CD8-positive, alpha-beta memory T cell (primary cell): ENCODE results near the gene FBLIM1. TPM values are rescaled to one million over a fixed set of nuclear protein-coding genes. Genes with fewer than 3 reads are reported as not detected.

Experiments used
- CTCF ChIA-PET: fragments of 350-600 bp; sonication (Branson Sonifier 250); formaldehyde crosslinking; loops from one replicate; lab custom pipeline; 2021; ENCODE audit warnings: antibody characterized with exemption; lab: Charles Lee
- POLR2A ChIA-PET: fragments of 350-600 bp; sonication (Branson Sonifier 250); formaldehyde crosslinking; loops from one replicate; lab custom pipeline; 2021; ENCODE audit warnings: antibody characterized with exemption; lab: Charles Lee
- DNase-seq, 5 donors: peaks; one replicate each; pipeline versions ENCODE4 v3.0.0 to v3.0.0-alpha.2; 2020 to 2022; ENCODE audit warnings: mixed read lengths in 1 of 5
- H3K27ac ChIP-seq: one replicate; pipeline ENCODE4 v1.7.0; 2013; ENCODE audit warnings: low read depth, mild to moderate bottlenecking, low read length, moderate library complexity
- H3K27me3 ChIP-seq: 2 replicates; pipeline ENCODE4 v1.7.0; 2013; ENCODE audit warnings: low read length, mild to moderate bottlenecking; ENCODE audit not compliant: insufficient read depth, poor library complexity, severe bottlenecking
- H3K36me3 ChIP-seq: 2 replicates; pipeline ENCODE4 v1.7.0; 2013; ENCODE audit warnings: mild to moderate bottlenecking, low read length, moderate library complexity; ENCODE audit not compliant: insufficient read depth
- H3K4me1 ChIP-seq: 2 replicates; pipeline ENCODE4 v1.7.0; 2013; ENCODE audit warnings: mild to moderate bottlenecking, low read length, moderate library complexity; ENCODE audit not compliant: insufficient read depth
- H3K4me3 ChIP-seq: 2 replicates; pipeline ENCODE4 v1.7.0; 2013; ENCODE audit warnings: mild to moderate bottlenecking, low read length
- H3K9me3 ChIP-seq: 2 replicates; pipeline ENCODE4 v1.7.0; 2013; ENCODE audit warnings: mild to moderate bottlenecking, low read length
- H3K27ac Mint-ChIP-seq, 8 donors: one replicate each; pipeline ENCODE4 v1.8.0; 2020 to 2021; ENCODE audit warnings: mixed read lengths in 8 of 8, mild to moderate bottlenecking in 6 of 8, inconsistent platforms in 3 of 8, moderate library complexity in 3 of 8
- H3K27me3 Mint-ChIP-seq, 2 donors: one replicate each; pipeline ENCODE4 v1.8.0; 2020 to 2021; ENCODE audit warnings: mixed read lengths in 2 of 2, mild to moderate bottlenecking in 1 of 2, moderate library complexity in 1 of 2
- H3K36me3 Mint-ChIP-seq, 3 donors: one replicate each; pipeline ENCODE4 v1.8.0; 2020 to 2021; ENCODE audit warnings: mixed read lengths in 3 of 3, inconsistent platforms in 1 of 3, mild to moderate bottlenecking in 1 of 3
- H3K4me1 Mint-ChIP-seq, 3 donors: one replicate each; pipeline ENCODE4 v1.8.0; 2020 to 2021; ENCODE audit warnings: mixed read lengths in 3 of 3, inconsistent platforms in 1 of 3, mild to moderate bottlenecking in 1 of 3
- H3K4me3 Mint-ChIP-seq, 7 donors: one replicate each; pipeline ENCODE4 v1.8.0; 2020 to 2021; ENCODE audit warnings: mixed read lengths in 7 of 7, mild to moderate bottlenecking in 6 of 7, moderate library complexity in 4 of 7, inconsistent platforms in 2 of 7
- H3K9me3 Mint-ChIP-seq, 5 donors: one replicate each; pipeline ENCODE4 v1.8.0; 2020 to 2022; ENCODE audit warnings: mixed read lengths in 5 of 5, mild to moderate bottlenecking in 3 of 5, moderate library complexity in 2 of 5, inconsistent platforms in 1 of 5
- polyA plus RNA-seq: library from polyadenylated mRNA; unstranded; fragments of 300-500 nt; fragmentation: Illumina TruSeq; gene quantifications from one replicate; pipeline ENCODE4 v1.2.3, GENCODE V29; 2021
- total RNA-seq, 2 experiments: library from RNA; stranded (reverse); gene quantifications; one replicate each; pipeline ENCODE4 v1.2.3, GENCODE V29; 2021

The FBLIM1 gene
- total and polyA plus RNA-seq, 3 experiments from 2014 or later = not detected

GRCh38 chr1:15733218-15733725 is 25.3 kb upstream of the FBLIM1 start:
- POLR2A ChIA-PET = no interaction called here
- Mint-ChIP-seq H3K4me1 (no peaks in the 10 kb centered on the region), H3K27ac (peak overlapping the region in 1 of 8 donors; percentile 17), H3K4me3 (peak overlapping the region in 1 of 7 donors; percentile 76), H3K36me3 (peaks cover 0 to 55% (median 0%) of the 10 kb centered on the region in 3 donors), H3K9me3 (no peaks in the 10 kb centered on the region), H3K27me3 (no peaks in the 10 kb centered on the region)
- H3K4me1 ChIP-seq = no peaks in the 10 kb centered on the region
- CTCF ChIA-PET = no interaction called here
- H3K36me3 ChIP-seq = peaks cover 8% of the 10 kb centered on the region
- no peak for DNase-seq
- H3K27ac ChIP-seq = no peak overlapping the region
- H3K4me3 ChIP-seq = no peak overlapping the region
- H3K9me3 ChIP-seq = no peaks in the 10 kb centered on the region
- H3K27me3 ChIP-seq = no peaks in the 10 kb centered on the region

GRCh38 chr1:15733726-15734226 is 24.8 kb upstream of the FBLIM1 start:
- H3K4me1 Mint-ChIP-seq = no peaks in the 10 kb centered on the region
- Histone ChIP-seq H3K27ac (no peak overlapping the region), H3K9me3 (no peaks in the 10 kb centered on the region), H3K36me3 (peaks cover 8% of the 10 kb centered on the region), H3K4me3 (no peak overlapping the region), H3K27me3 (no peaks in the 10 kb centered on the region), H3K4me1 (no peaks in the 10 kb centered on the region)
- ChIA-PET POLR2A (no interaction called here), CTCF (no interaction called here)
- H3K36me3 Mint-ChIP-seq = peaks cover 0 to 50% (median 0%) of the 10 kb centered on the region in 3 donors
- no peak overlapping the region for H3K27ac Mint-ChIP-seq
- no peaks in the 10 kb centered on the region for H3K27me3 Mint-ChIP-seq
- H3K4me3 Mint-ChIP-seq = no peak overlapping the region
- DNase-seq = no peak
- H3K9me3 Mint-ChIP-seq = no peaks in the 10 kb centered on the region

- ChIA-PET CTCF (no interaction called here), POLR2A (no interaction called here)
- Histone ChIP-seq H3K4me3 (no peak overlapping the region), H3K4me1 (no peaks in the 10 kb centered on the region), H3K27ac (no peak overlapping the region), H3K36me3 (peaks cover 4% of the 10 kb centered on the region), H3K9me3 (no peaks in the 10 kb centered on the region), H3K27me3 (no peaks in the 10 kb centered on the region)
- DNase-seq = no peak
- no peaks in the 10 kb centered on the region for H3K4me1 Mint-ChIP-seq
- no peaks in the 10 kb centered on the region for H3K27me3 Mint-ChIP-seq
- no peaks in the 10 kb centered on the region for H3K9me3 Mint-ChIP-seq
- no peak overlapping the region for H3K27ac Mint-ChIP-seq
- peaks cover 0 to 45% (median 0%) of the 10 kb centered on the region in 3 donors for H3K36me3 Mint-ChIP-seq
- no peak overlapping the region for H3K4me3 Mint-ChIP-seq
Measured at GRCh38 chr1:15734296-15734695, 24.3 kb upstream of the FBLIM1 start.

GRCh38 chr1:15734901-15735300 is 23.7 kb upstream of the FBLIM1 start:
- no peaks in the 10 kb centered on the region for H3K9me3 ChIP-seq
- ChIA-PET CTCF (no interaction called here), POLR2A (no interaction called here)
- no peak overlapping the region for H3K27ac ChIP-seq
- H3K36me3 Mint-ChIP-seq = peaks cover 0 to 40% (median 0%) of the 10 kb centered on the region in 3 donors
- H3K27ac Mint-ChIP-seq = no peak overlapping the region
- no peak overlapping the region for H3K4me3 Mint-ChIP-seq
- H3K27me3 ChIP-seq = no peaks in the 10 kb centered on the region
- no peaks in the 10 kb centered on the region for H3K9me3 Mint-ChIP-seq
- H3K4me1 Mint-ChIP-seq = no peaks in the 10 kb centered on the region
- no peak for DNase-seq
- no peaks in the 10 kb centered on the region for H3K4me1 ChIP-seq
- H3K27me3 Mint-ChIP-seq = no peaks in the 10 kb centered on the region
- H3K36me3 ChIP-seq = peaks cover 4% of the 10 kb centered on the region
- no peak overlapping the region for H3K4me3 ChIP-seq

GRCh38 chr1:15735304-15736037 is 23.1 kb upstream of the FBLIM1 start:
- CTCF ChIA-PET = no interaction called here
- no peak overlapping the region for H3K4me3 ChIP-seq

GRCh38 chr1:15736038-15736891 is 22.3 kb upstream of the FBLIM1 start, which contains the start of gene SLC25A34:
SLC25A34 (plus strand) TSS chr1:15736258; CDS start chr1:15736486, 228 bp downstream.
- ChIA-PET POLR2A (no interaction called here), CTCF (no interaction called here)
- DNase-seq = no peak
- no peaks in the 10 kb centered on the region for H3K27me3 Mint-ChIP-seq
- peaks cover under 1 to 3% (median 3%) of the 10 kb centered on the region in 3 donors for H3K4me1 Mint-ChIP-seq
- H3K36me3 ChIP-seq = peaks cover 2% of the 10 kb centered on the region
- H3K27ac Mint-ChIP-seq = peak within 1 kb of the TSS in 2 of 8 donors; percentile 73 to 83
- H3K27ac ChIP-seq = no peak within 1 kb of the TSS
- peaks cover 2% of the 10 kb centered on the region for H3K4me1 ChIP-seq
- H3K4me3 Mint-ChIP-seq = no peak within 1 kb of the TSS
- H3K9me3 Mint-ChIP-seq = no peaks in the 10 kb centered on the region
- no peaks in the 10 kb centered on the region for H3K9me3 ChIP-seq
- peaks cover 0 to 31% (median 0%) of the 10 kb centered on the region in 3 donors for H3K36me3 Mint-ChIP-seq
- H3K4me3 ChIP-seq = no peak within 1 kb of the TSS
- H3K27me3 ChIP-seq = no peaks in the 10 kb centered on the region

More at GRCh38 chr1:15735304-15736037, 23.1 kb upstream of the FBLIM1 start:
- peaks cover 0 to 38% (median 0%) of the 10 kb centered on the region in 3 donors for H3K36me3 Mint-ChIP-seq
- no peaks in the 10 kb centered on the region for H3K4me1 Mint-ChIP-seq
- Histone ChIP-seq H3K36me3 (peaks cover 4% of the 10 kb centered on the region), H3K4me1 (no peaks in the 10 kb centered on the region), H3K27ac (no peak overlapping the region), H3K27me3 (no peaks in the 10 kb centered on the region), H3K9me3 (no peaks in the 10 kb centered on the region)
- POLR2A ChIA-PET = no interaction called here
- no peaks in the 10 kb centered on the region for H3K27me3 Mint-ChIP-seq
- H3K4me3 Mint-ChIP-seq = no peak overlapping the region
- no peaks in the 10 kb centered on the region for H3K9me3 Mint-ChIP-seq
- H3K27ac Mint-ChIP-seq = peak overlapping the region in 2 of 8 donors; percentile 73 to 74
- DNase-seq = no peak

GRCh38 chr1:15736892-15737261 is 21.7 kb upstream of the FBLIM1 start:
- Mint-ChIP-seq H3K36me3 (peaks cover 0 to 28% (median 0%) of the 10 kb centered on the region in 3 donors), H3K27me3 (no peaks in the 10 kb centered on the region), H3K9me3 (no peaks in the 10 kb centered on the region), H3K4me1 (peaks cover 3 to 6% (median 6%) of the 10 kb centered on the region in 3 donors), H3K27ac (peak overlapping the region in 1 of 8 donors; percentile 83), H3K4me3 (no peak overlapping the region)
- DNase-seq = no peak
- Histone ChIP-seq H3K4me3 (no peak overlapping the region), H3K9me3 (no peaks in the 10 kb centered on the region), H3K4me1 (peaks cover 5% of the 10 kb centered on the region), H3K27ac (no peak overlapping the region), H3K36me3 (no peaks in the 10 kb centered on the region), H3K27me3 (no peaks in the 10 kb centered on the region)
- POLR2A ChIA-PET = no interaction called here
- CTCF ChIA-PET = interaction anchor here (1.2 kb wide), 1 partner anchor 25 kb away, joined by 4 read pairs; no protein-coding TSS in a partner anchor
